HG03565 (cell line): ENCODE data around the gene RBM4B.

Source experiments
- ATAC-seq: cut with Tn5 transposase; IDR thresholded peaks from one replicate; pipeline ENCODE4 v1.9.1; 2021; ENCODE audit warnings: mild to moderate bottlenecking, moderate library complexity; ENCODE audit not compliant: unreplicated experiment

Gene RBM4B

GRCh38 chr11:66616379-66617154, 61.1 kb downstream of the RBM4B start, which contains the start of gene RBM14:
TSS of gene RBM14 (plus strand) at chr11:66616630. CDS start at chr11:66616721, 91 bp downstream.
- peak; percentile 90 for ATAC-seq
